Posterior vena cava (tissue), 2 donors: Measurements from ENCODE around the gene GIMAP2. TPM values are rescaled to one million over a fixed set of nuclear protein-coding genes. Genes with fewer than 3 reads are reported as not detected.

Experiments used
- total RNA-seq, 2 donors: library from RNA; stranded (reverse); fragmentation: NEBNext Ultra II Directional; extraction: Animal tissue kit (Norgen Biotek cat#: 25700); gene quantifications; one replicate each; pipeline ENCODE4 v1.2.1, GENCODE V29; 2021
- donor health status: DM: yes; HTN: yes; CAD: no.
- donor health status: DM: yes; HTN: yes; CAD: no.

GIMAP2 gene
- total RNA-seq, 2 donors from 2014 or later = 8.3 to 12.2 TPM

Other genes starting within 250 kb of the GIMAP2 start
- gene GIMAP8, start 235.1 kb upstream of the GIMAP2 start, total RNA-seq = 10 to 100 TPM; 12.9 to 15.4 TPM
- gene GIMAP7, start 170.8 kb upstream of the GIMAP2 start, total RNA-seq = 10 to 100 TPM; 23.5 to 23.8 TPM
- 10 to 100 TPM; 30.1 to 40.4 TPM for gene GIMAP4, start 118.3 kb upstream of the GIMAP2 start, total RNA-seq
- gene GIMAP6, start 53.3 kb upstream of the GIMAP2 start, total RNA-seq = 10 to 100 TPM; 24.5 to 33.3 TPM
- 1 to 10 TPM; 3.3 to 5.4 TPM for gene GIMAP1, start 30.9 kb downstream of the GIMAP2 start, total RNA-seq
- gene GIMAP5, start 51.7 kb downstream of the GIMAP2 start, total RNA-seq = 10 to 100 TPM; 13.8 to 17.4 TPM
- gene TMEM176B, start 114.7 kb downstream of the GIMAP2 start, total RNA-seq = 100 to 1,000 TPM in 1 of 2 donors, 10 to 100 TPM in 1; 65.3 to 110 TPM
- gene TMEM176A, start 115.1 kb downstream of the GIMAP2 start, total RNA-seq = 10 to 100 TPM; 47.2 to 70.7 TPM
- under 1 TPM in 1 of 2 donors, not detected in 1; 0.46 TPM for gene AOC1, start 166.8 kb downstream of the GIMAP2 start, total RNA-seq